Adipocyte (in vitro differentiated cells): ENCODE results near the gene SENP1.
A peak's percentile ranks its signal among the peaks of the same experiment; 100 is the strongest.
"Not testable (repeated sequence)": the region's sequence is repeated elsewhere in the genome, so short reads cannot be mapped to it uniquely, and the experiment has no call there.

Experiments
- DNase-seq: peaks from one replicate; pipeline ENCODE4 v3.0.0-alpha.2; 2015; ENCODE audit warnings: low read depth
- H3K27me3 ChIP-seq: replicated peaks from 2 replicates; pipeline ENCODE4 v1.7.0; 2013; ENCODE audit warnings: mild to moderate bottlenecking, low read length, moderate library complexity; ENCODE audit not compliant: control insufficient read depth, insufficient read depth
- H3K36me3 ChIP-seq: 2 replicates; pipeline ENCODE4 v1.7.0; 2013; ENCODE audit warnings: low read length, mild to moderate bottlenecking, moderate library complexity; ENCODE audit not compliant: control insufficient read depth, insufficient read depth, severe bottlenecking
- H3K4me1 ChIP-seq: 2 replicates; pipeline ENCODE4 v1.7.0; 2013; ENCODE audit warnings: mild to moderate bottlenecking, low read length, moderate library complexity; ENCODE audit not compliant: control insufficient read depth, insufficient read depth
- H3K4me3 ChIP-seq: 2 replicates; pipeline ENCODE4 v1.7.0; 2013; ENCODE audit warnings: mild to moderate bottlenecking, low read length, moderate library complexity
- H3K9ac ChIP-seq: 2 replicates; pipeline ENCODE4 v1.7.0; 2013; ENCODE audit warnings: mild to moderate bottlenecking, low read length, moderate library complexity
- H3K9me3 ChIP-seq: 2 replicates; pipeline ENCODE4 v1.7.0; 2013; ENCODE audit warnings: mild to moderate bottlenecking, low read length, moderate library complexity; ENCODE audit not compliant: control insufficient read depth

Gene SENP1

DNA sequence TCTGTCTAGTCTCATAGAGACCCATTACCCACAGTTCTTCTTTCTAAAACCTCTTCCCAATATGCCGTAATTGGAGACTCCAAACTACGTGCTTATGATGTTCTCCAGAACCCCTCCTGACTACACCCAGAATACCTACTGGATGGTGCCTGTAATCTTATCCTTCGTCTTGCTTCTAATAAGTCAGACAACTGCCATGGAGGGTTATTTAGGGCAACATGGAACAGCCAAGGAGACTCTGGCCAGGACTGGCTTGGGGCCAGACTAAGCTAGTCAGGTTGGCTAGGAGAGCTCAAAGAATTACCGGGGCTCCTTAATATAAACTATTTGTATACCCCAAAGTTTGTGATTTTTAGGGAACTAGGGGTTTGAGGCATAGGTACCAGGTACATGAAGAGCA, 20.1 kb upstream of the SENP1 start:
- Histone ChIP-seq H3K4me3 (no peak overlapping the region), H3K36me3 (peaks cover 66% of the 10 kb centered on the region), H3K27me3 (no peaks in the 10 kb centered on the region), H3K9me3 (no peaks in the 10 kb centered on the region), H3K9ac (no peak overlapping the region), H3K4me1 (no peaks in the 10 kb centered on the region)
- no peak for DNase-seq

DNA sequence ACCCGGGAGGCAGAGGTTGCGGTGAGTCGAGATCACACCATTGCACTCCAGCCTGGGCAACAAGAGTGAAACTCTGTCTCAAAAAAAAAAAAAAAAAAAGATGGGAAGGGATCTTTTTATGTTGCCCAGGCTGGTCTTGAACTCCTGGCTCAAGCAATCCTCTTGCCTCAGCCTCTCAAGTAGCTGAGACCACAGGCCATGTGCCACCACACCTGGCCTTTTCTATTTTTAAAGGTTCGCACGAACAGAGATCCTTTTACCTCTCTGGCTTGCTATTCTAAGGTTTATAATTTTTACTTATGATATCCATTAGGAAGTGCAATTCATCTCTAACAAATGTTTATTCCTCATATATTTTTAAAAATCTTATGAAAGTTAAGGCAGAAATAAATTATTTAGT, 19.7 kb upstream of the SENP1 start:
- not testable (repeated sequence) for H3K27me3 ChIP-seq, H3K4me1 ChIP-seq, H3K4me3 ChIP-seq, DNase-seq, H3K9ac ChIP-seq, H3K9me3 ChIP-seq
- H3K36me3 ChIP-seq: peaks cover 62% of the 10 kb centered on the region

DNA sequence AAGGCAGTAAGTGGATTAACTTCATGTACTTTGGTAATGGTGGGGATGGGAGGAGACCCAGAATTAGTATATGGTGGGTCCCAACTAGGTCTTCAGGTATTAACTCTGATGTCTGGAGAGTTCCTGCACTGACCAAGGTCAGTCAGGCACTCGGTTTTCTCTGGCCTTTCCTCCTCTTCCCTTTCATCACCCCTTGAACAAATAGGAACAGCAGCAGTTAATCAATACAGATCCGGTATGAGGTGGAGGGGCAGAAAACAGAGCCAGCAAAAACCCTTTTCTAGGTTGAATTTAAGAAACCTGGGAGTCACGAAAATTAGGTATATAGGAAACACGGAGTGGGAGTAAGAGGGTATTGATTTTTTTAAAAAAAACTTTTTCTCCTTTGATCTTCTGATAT, 17.3 kb upstream of the SENP1 start:
- Histone ChIP-seq H3K27me3 (no peaks in the 10 kb centered on the region), H3K9ac (no peak overlapping the region), H3K4me3 (no peak overlapping the region), H3K4me1 (peaks cover 8% of the 10 kb centered on the region), H3K36me3 (peaks cover 41% of the 10 kb centered on the region), H3K9me3 (no peaks in the 10 kb centered on the region)
- no peak for DNase-seq

DNA sequence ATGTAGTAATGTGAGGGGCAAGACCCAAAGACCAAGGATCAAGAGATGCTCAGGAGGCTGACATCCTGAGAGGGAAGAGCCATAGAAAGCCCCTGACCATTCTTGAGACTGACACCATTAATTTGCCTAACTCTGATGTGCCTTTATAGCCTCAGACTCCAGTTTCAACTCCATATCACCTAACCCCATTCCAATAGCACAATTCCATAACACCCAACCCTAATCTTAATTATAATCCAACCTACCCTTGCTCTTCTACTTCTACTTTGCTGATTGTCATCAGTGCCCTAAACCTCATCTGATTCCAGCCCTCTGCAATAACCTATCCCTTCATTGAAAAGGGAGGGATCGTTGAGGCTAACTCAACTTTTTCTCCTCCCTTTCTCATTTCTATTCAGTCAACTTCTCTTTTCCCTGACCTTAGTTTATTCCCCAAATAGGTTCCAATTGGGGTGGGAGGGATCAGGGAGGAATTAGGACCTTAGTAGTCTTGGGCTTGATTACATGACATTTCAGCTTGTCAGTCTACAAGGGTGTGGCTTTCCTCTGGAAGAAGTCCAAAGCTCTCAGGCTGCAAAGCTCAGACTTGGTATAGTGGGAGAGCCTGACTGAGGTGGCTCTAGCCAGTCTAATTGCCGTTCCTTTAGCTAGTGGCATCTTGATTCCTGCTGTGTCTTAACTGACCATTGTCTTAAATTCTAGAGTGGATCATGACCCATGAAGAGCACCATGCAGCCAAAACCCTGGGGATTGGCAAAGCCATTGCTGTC, 16.4 kb upstream of the SENP1 start:
- Histone ChIP-seq H3K27me3 (no peaks in the 10 kb centered on the region), H3K9ac (no peak overlapping the region), H3K4me1 (peaks cover 8% of the 10 kb centered on the region), H3K36me3 (peaks cover 37% of the 10 kb centered on the region), H3K4me3 (no peak overlapping the region), H3K9me3 (no peaks in the 10 kb centered on the region)
- no peak for DNase-seq

DNA sequence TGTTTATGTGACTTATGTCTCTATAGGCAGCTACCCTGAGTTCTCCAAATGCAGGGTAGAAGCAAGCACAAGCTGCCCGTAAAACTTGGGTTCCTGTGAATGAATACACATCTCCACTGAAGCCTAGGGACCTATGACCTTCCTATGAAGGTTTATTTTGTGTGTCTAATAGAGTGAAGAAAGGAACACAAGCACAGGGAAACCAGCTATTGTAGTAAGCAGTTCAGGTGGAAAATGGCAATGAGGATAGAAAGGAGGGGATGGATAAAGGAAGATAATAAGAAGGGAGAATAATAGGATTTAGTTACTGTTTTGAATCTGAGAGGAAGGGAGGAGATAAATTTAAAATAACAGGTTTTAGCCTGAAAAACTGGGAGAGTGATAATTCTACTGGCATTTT, 15.6 kb upstream of the SENP1 start:
- H3K4me3 ChIP-seq: no peak overlapping the region
- no peak for DNase-seq

DNA sequence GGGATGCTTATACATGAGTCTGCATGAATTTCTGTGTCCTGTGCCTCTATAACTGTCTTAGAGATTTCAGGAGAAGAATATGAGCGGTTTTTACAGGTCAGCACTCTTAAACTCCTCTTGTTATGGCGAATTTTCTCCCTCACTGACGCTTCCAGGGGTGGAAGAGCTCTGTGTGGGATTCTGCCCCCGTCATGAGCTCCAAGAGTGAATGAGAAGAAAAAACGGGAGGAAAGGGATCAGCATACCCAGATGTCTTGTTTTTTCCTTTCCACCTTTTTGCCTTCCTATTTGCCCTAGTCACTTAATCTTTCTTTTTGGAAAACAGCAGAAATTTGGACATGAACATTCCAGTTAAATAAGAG, 13.9 kb upstream of the SENP1 start:
- H3K36me3 ChIP-seq: peaks cover 22% of the 10 kb centered on the region
- no peaks in the 10 kb centered on the region for H3K27me3 ChIP-seq
- H3K9me3 ChIP-seq: no peaks in the 10 kb centered on the region
- H3K9ac ChIP-seq: peak overlapping the region; percentile 82
- H3K4me3 ChIP-seq: peak overlapping the region; percentile 91
- no peak for DNase-seq
- H3K4me1 ChIP-seq: peaks cover 8% of the 10 kb centered on the region

More for the DNA sequence above, 15.6 kb upstream of the SENP1 start:
- peaks cover 30% of the 10 kb centered on the region for H3K36me3 ChIP-seq
- H3K27me3 ChIP-seq: no peaks in the 10 kb centered on the region
- no peaks in the 10 kb centered on the region for H3K9me3 ChIP-seq
- peaks cover 8% of the 10 kb centered on the region for H3K4me1 ChIP-seq
- H3K9ac ChIP-seq: no peak overlapping the region

DNA sequence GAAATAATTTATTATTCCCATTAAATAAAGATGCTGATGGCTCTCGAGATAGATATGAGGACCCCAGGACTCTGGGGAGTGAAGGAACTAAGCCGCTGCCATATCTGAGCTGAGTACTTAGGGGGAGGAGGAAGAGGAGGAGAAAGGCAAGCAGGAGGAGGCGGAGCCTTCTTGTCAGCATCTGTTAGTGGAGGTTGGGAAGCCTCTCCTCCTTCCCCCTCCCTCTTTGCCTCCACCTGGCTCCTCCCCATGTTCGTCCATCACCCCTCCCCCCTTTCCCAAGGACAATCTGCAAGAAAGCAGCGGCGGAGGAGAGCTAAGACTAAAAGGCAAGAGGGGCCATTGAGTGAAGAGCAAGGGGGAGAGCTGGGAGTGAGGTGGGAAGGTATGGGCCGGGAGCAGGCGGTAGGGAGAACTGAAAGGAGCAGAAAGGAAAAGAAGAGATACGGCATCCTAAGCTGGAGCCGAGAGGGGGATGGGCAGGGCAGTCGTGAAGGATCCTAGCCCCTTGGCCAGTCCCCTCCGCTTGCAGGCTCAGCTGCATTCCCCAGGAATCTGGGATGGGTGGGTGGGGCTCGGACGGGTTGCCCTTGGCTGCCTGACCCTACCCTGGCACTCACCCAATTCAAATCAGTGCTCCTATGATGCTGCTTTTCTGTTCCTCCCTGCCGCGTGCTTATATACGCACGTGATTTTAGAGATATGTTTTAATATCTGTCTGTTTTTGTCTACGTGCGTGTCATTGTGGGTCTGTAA, 13.4 kb upstream of the SENP1 start, which contains the start of gene PFKM:
PFKM (plus strand) TSS at position 287 of the 756 bp plus-strand sequence. CDS start 3,411 bp downstream, outside the sequence.
- no peaks in the 10 kb centered on the region for H3K27me3 ChIP-seq

DNA sequence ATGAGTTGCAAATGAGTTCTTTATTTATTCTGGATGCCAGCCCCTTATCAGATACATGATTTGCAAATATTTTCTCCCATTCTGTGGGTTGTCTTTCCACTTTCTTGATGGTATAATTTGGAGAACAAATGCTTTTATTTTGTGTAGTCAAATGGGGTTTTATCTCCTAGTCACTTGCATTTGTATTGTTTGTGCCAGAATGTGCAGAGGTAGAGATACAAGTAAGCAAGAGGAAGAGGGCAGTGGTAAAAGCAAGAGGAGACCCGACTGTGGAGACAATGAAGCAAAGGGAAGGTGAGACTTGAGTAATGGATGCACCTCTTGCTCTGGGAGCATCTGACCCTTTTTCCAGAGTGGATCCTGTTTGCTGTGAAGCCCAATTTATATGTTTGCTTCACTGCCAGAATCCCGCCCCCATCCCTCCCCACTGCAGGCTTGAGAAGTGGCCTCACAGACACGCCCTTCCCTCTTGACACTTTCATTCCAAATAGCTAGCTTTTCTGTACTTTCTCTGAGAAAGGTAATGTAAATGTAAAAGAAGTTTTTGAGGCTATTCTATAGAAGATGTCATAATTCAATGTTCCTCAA, 12.5 kb upstream of the SENP1 start:
- Histone ChIP-seq H3K27me3 (peaks cover 4% of the 10 kb centered on the region), H3K36me3 (peaks cover 8% of the 10 kb centered on the region), H3K9me3 (no peaks in the 10 kb centered on the region), H3K4me3 (peak overlapping the region; percentile 91), H3K9ac (peak overlapping the region; percentile 82), H3K4me1 (peaks cover 8% of the 10 kb centered on the region)
- DNase-seq: no peak

More for the DNA sequence above, 13.4 kb upstream of the SENP1 start, which contains the start of gene PFKM:
- H3K9ac ChIP-seq: peak within 1 kb of the TSS; percentile 82
- H3K4me1 ChIP-seq: peaks cover 8% of the 10 kb centered on the region
- H3K4me3 ChIP-seq: peak within 1 kb of the TSS; percentile 91
- DNase-seq: peak; percentile 94
- H3K9me3 ChIP-seq: no peaks in the 10 kb centered on the region
- H3K36me3 ChIP-seq: peaks cover 17% of the 10 kb centered on the region

DNA sequence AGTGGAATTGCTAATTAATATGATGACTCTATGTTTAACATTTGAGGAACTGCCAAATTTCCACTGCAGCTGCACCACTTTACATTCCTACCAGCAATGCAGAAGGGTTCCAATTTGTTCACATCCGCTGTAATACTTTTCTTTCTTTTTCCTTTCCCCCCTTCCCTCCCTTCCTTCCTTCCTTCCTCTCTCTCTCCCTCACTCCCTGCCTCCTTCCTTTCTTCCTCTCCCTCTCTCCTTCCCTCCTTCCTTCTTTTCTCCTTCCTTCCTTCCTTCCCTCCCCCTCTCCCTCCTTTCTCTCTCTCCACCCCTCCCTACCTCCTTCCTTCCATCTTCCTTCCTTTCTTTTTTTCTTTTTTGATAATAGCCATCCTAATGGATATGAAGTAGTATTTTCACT, 10.1 kb upstream of the SENP1 start:
- no peak for DNase-seq
- H3K27me3 ChIP-seq: peaks cover 4% of the 10 kb centered on the region
- H3K9ac ChIP-seq: no peak overlapping the region
- H3K36me3 ChIP-seq: no peaks in the 10 kb centered on the region
- no peak overlapping the region for H3K4me3 ChIP-seq
- H3K9me3 ChIP-seq: no peaks in the 10 kb centered on the region
- peaks cover 8% of the 10 kb centered on the region for H3K4me1 ChIP-seq

DNA sequence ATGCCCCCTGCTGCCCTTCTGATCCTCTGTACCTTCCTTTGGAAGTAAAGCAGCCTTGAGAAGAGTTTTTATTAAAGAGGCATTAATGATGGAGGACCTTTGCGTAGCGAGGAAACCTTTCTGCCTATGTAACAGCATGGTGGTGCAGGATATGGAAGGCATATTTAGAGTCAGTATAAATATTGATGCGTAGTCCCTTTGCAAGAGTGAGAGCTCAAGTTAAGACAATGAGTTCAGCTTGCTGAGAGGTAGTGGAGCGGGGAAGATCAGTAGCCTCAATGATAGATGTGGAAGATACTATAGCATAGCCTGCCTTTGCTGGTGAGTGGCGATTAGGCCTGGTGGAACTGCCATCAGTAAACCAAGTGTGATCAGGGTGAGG, 5.4 kb upstream of the SENP1 start:
- not testable (repeated sequence) for H3K9me3 ChIP-seq, H3K36me3 ChIP-seq, H3K4me3 ChIP-seq, H3K27me3 ChIP-seq, H3K9ac ChIP-seq, H3K4me1 ChIP-seq, DNase-seq

DNA sequence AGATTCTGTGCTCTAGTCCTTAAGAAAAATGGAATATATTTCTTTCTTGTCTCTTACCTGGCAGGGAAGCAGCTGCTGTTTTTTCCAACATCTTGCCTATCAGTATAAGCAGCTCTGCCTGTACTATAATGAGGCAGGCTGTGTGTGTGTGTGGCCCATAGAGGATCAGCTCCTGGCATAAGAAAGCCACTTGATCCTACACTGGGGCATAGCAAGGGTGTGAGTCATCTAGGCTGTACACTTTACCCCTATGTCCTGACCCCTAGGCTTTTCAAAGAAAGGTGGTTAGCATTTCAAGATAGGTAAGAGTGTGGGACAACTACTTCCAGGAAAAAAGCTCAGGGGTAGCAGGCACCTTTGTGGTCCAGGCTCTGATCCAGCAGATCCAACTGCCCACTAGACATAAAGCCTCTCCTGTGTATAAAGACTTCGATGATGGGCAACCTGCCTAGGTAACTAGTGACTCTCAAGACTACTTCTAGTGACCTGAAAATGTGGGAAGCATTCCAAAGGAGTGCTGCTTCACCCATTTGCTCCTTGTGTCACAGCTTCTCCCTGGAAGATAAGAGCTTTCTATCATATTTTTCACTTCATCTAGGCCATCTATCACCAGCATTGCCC, 4.9 kb upstream of the SENP1 start:
- Histone ChIP-seq H3K9ac (no peak overlapping the region), H3K4me3 (no peak overlapping the region), H3K27me3 (peaks cover 8% of the 10 kb centered on the region), H3K36me3 (no peaks in the 10 kb centered on the region), H3K4me1 (peaks cover 8% of the 10 kb centered on the region), H3K9me3 (no peaks in the 10 kb centered on the region)
- DNase-seq: no peak
